Sigmoid colon (tissue), 4 donors: ENCODE results near the gene KCNJ9.

Source experiments
- CTCF ChIP-seq, 4 experiments: fragments of 450-650 bp in 3 of 4; fragments of 200-600 bp in 1 of 4; IDR thresholded peaks; one replicate each; pipeline ENCODE4 v1.5.1; 2016 to 2019; ENCODE audit warnings: antibody characterized with exemption in 4 of 4, mild to moderate bottlenecking in 3 of 4, moderate library complexity in 2 of 4
- POLR2AphosphoS5 ChIP-seq, 4 donors: sonication (generic); formaldehyde crosslinking; IDR thresholded peaks; one replicate each; pipeline ENCODE4 v1.6.1; 2017; ENCODE audit warnings: antibody characterized with exemption in 4 of 4

GRCh38 chr1:160086456-160086892 is 5.1 kb downstream of the KCNJ9 start:
- TF ChIP-seq CTCF (IDR thresholded peaks at IDR 0.05) (no peak), POLR2AphosphoS5 (IDR thresholded peaks at IDR 0.05) (no peak)
